Endometrium (tissue), 2 donors: Measurements from ENCODE around the gene SSMEM1.
A peak's percentile ranks its signal among the peaks of the same experiment; 100 is the strongest.
"Not testable (repeated sequence)": the region's sequence is repeated elsewhere in the genome, so short reads cannot be mapped to it uniquely, and the experiment has no call there.

Experiments used
- FAIRE-seq: peaks from 2 replicates; lab custom pipeline; 2012; peaks lifted over from hg19 to GRCh38; lab: Jason Lieb, UNC
- donor health status: control.
- donor health status: control.

The SSMEM1 gene

GRCh38 chr7:130207642-130208041 lies at the start of gene SSMEM1:
Gene SSMEM1 (plus strand): TSS chr7:130207860. CDS start chr7:130207911, 51 bp downstream.
- no peak for FAIRE-seq

GRCh38 chr7:130160023-130160422 lies 47.6 kb upstream of the SSMEM1 start:
- no peak for FAIRE-seq

DNA sequence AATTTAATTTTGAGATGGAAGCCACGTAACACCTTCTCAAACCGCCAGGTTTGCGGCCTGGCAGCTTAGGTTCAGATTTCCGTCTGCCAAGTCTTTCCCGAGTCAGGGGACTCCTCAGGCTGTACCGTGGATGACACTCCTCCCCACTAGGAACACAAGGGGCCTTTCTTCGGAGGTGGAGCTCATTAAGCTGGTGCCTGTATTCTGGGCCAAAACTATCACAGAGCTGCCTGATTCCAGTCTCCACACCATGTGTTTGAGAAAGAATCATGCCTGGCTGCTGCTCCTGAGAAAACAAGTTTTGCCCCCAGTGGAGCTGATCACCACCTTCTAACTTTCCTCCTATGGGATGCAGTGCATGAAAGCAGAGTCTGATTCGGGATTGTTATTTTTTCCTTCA lies 47.2 kb upstream of the SSMEM1 start:
- FAIRE-seq, result no peak

DNA sequence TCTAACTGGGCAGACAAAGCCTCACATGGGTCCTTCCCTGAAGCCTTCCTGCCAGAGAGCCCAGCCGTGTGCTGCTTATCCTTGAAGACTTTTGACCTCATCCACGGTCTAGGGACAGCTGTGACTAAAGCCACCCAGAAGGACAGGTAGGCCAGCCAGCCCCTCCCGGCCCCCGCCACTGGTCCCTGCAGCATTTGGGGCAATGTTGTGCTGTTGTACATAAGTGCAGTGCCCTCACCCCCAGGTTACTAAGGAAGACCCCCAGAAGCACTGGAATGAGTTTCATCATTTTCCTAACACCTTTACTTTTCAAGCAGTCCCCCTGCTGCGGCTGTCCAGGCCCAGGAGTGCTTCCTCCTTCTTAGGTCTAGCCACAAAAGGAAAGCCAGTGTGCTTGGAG lies 45.5 kb upstream of the SSMEM1 start:
- FAIRE-seq, result no peak

DNA sequence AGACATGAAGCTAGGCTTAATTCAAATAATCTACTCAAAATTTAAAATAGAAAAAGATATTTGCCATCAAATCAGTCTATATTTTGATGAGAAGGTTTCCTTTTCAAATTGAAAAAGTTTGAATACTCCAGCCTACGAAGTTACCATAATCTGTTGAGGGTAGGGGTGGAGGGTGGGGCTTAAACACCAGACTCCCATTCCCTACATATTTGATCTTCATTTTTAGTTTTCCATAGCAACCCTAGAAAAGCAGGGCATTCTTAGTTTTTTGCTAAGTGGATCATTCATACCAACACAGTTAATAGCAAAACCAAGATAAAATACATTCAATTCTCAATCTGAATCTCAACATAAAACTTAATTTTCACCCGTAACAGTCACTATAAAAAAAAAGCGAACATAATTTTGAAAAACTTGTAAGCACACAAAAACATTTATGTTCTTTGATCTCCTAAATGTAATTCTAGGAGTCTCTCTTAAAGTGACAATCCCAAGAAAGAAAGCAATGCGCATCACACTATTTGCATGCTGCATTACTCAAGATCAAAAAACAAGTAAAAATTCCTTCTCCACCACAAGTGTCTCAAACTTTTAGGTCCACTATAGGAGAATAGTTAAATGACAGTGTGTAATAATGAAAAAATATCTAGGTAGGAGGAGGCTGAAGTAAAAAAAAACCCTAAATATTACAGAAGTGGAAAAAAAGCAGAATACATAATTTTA lies 33.3 kb upstream of the SSMEM1 start:
- no peak for FAIRE-seq

GRCh38 chr7:130178251-130178650 lies 29.4 kb upstream of the SSMEM1 start:
- no peak for FAIRE-seq

- no peak for FAIRE-seq
These were observed 28.0 kb upstream of the SSMEM1 start for GRCh38 chr7:130179631-130180030.

- FAIRE-seq, result no peak
These were observed 26.9 kb upstream of the SSMEM1 start for GRCh38 chr7:130180571-130181262.

DNA sequence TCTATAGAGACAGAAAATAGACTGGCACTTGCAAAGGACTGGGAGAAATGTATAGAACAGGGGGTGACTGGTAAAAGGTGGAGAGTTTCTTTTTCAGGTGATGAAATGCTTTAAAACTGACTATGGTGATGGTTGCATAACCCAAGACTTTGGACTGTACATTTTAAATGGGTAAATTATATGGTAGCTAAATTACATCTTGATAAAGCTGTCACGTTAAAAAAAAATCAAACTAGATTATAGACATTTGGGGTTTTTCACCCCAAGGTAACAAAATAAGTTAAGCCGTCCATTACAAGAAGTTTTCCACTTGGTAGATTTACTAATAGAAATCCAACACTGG lies 26.4 kb upstream of the SSMEM1 start:
- FAIRE-seq, result no peak

- FAIRE-seq, result no peak
These were observed 24.7 kb upstream of the SSMEM1 start for GRCh38 chr7:130182990-130183389.

DNA sequence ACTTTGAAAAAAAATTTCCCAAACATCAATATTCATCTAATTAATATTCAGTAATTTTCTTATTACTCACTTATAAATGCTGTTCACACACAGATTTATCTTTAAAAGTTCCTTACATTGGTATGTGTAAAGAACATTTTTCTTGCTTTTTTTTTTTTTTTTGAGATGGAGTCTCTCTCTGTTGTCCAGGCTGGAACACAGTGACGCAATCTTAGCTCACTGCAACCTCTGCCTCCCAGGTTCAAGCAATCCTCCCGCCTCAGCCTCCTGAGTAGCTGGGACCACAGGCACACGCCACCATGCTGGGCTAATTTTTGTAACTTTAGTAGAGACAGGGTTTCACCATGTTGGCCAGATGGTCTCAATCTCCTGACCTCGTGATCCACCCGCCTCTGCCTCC lies 23.3 kb upstream of the SSMEM1 start:
- FAIRE-seq, result not testable (repeated sequence)

- FAIRE-seq, result no peak
These were observed 20.3 kb upstream of the SSMEM1 start for GRCh38 chr7:130187360-130187759.

GRCh38 chr7:130189343-130189742 lies 18.3 kb upstream of the SSMEM1 start:
- no peak for FAIRE-seq

GRCh38 chr7:130191791-130192190 lies 15.9 kb upstream of the SSMEM1 start:
- FAIRE-seq, result no peak

GRCh38 chr7:130195396-130195795 lies 12.3 kb upstream of the SSMEM1 start:
- FAIRE-seq, result peak; percentile 70

GRCh38 chr7:130196476-130196875 lies 11.2 kb upstream of the SSMEM1 start:
- FAIRE-seq, result no peak

DNA sequence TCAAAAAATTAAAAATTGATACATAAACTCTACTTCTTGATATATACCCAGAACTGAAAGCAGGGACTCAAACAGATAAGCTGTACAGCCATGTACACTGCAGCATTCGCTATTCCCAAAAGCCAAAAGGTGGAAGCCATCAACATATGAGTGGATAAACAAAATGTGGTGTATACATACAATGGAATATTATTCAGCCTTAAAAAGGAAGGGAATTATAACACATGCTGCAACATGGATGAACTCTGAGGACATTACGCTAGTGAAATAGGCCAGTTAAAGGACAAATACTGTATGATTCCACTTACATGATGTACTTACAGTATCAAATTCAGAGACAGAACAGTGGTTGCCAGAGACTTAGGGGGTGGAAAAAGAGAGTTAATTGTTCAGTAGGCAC lies 10.6 kb upstream of the SSMEM1 start:
- FAIRE-seq, result no peak

DNA sequence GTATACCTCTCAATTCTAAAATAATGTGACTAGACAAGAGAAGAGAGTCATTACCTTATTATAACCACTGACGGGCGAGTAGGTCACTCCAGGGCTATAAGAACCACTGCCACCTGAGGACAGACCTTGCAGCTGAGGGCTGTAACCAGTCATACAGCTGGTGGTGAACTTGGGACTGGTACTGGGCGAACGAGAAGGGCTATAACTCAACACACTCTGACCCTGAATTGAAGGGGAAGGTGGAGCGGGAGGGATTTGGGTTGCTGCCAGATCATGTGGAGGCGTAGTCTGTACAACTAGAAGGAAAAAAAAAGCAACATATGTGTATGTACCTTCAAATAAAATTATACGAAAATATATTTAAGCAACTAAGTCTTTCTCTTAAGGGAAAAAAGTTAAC lies 5.9 kb upstream of the SSMEM1 start:
- no peak for FAIRE-seq

DNA sequence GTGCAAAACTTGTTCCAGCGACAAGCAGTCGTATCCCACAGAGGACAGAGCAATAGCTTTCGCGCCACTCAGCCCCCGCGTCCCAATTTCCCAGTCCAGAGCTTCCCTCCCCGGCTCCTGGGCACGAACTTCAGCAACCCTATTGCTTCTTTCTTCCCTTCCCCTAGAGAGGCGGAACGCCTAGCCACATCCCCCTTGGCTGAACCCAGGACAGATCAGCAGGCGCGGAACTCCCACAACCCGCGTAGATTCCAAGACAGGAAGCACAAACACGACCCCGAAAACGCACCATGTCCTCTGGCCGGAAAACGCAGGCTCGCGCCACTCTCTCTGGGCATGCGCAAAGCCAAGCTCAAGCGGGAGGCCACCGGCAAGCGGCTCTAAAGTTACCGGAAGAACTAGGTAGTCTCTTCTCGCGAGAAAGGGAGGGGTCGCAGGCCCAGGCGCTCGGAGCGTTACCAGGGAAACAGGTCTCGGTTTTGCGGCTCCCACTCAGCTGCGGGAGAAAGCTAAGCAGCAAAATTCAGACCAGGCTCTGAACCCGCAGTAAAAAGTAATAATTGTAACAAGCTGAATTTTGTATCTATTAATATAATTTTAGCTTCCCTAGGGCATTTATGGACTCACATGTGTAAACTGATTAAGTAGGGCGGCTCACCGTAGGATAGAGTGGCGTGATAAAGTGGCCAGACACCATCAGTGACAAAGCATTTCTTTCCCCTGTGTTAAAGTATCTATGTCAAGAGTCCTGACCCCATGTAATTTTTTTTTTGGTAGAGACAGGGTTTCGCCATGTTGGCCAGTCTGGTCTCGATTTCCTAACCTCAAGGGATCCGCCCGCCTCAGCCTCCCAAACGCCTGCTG lies 2.3 kb upstream of the SSMEM1 start, which contains the start of gene TMEM209:
Gene TMEM209, minus strand, starts transcription at position 323 of the 864 bp plus-strand sequence. Its CDS starts 31 bp downstream, at position 292.
- peak; percentile 86 for FAIRE-seq

- no peak for FAIRE-seq
These were observed 627 bp upstream of the SSMEM1 start for GRCh38 chr7:130207033-130207432.

GRCh38 chr7:130208516-130208915 lies 856 bp downstream of the SSMEM1 start:
- FAIRE-seq, result no peak

GRCh38 chr7:130210181-130210935 lies 2.7 kb downstream of the SSMEM1 start:
- no peak for FAIRE-seq
